Measurements from ENCODE around the gene GSTA3. TPM values are rescaled to one million over a fixed set of nuclear protein-coding genes. Genes with fewer than 3 reads are reported as not detected.

The GSTA3 gene
- total and polyA plus RNA-seq, 2 donors (not counting 3 experiments of a cell fraction or from before 2014, with no cell fraction given), result not detected

DNA sequence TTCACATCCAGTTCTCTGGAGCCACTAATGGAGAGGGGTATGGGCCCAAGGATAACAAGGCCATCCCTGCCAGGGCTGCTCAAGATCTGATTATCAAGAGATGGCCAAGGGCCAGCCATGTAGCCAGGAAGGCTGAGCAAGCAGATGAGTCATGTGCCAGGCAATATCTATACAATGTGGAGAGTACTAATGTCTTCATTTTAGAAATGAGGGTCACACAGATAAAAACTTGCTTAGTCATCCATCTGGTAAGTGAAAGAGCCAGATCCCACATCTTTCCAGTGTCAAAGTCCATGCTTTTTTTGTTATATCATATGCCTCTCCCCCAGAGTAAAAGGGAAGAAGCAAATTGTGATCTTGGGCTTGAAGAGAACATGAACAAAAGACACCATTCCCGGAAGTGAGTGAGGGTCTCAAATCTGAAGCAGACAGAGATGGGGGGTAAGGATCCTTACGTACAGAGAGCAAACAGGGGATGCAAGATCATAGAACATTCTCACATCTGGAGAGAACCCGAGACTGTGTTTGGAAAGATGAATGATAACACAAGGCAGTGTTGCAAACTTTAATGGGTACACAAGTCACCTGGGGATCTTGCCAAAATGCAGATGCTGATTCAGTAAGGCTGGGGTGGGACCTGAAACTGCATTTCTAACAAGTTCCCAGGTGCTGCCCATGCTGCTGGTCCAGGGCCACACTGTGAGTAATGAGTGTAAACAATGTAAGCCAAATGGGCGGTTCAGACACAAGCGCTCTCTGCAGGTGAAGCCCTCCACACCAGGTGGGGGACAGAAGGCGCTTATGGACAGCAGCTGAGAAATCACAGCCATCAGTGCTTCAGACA, 20.0 kb upstream of the GSTA3 start:
- peaks cover 11% of the 10 kb centered on the region for H3K4me1 ChIP-seq (ENCODE audit: control insufficient read depth, extremely low read depth, insufficient read depth, low read length)
- H3K36me3 ChIP-seq (ENCODE audit: control insufficient read depth in 2 of 2, extremely low read depth in 1 of 2, insufficient read depth in 2 of 2, low read length in 2 of 2), result no peaks in the 10 kb centered on the region
- no peaks in the 10 kb centered on the region for H4K20me1 ChIP-seq (replicated peaks; ENCODE audit: control insufficient read depth, extremely low read depth, insufficient read depth, low read length)
- intact Hi-C loops (cut with micrococcal nuclease), result no loop called here
- no peak overlapping the region for H3K4me3 ChIP-seq (replicated peaks in 1 of 3; ENCODE audit: insufficient read depth in 1 of 3, low read depth in 1 of 3, low read length in 3 of 3)
- H3K9ac ChIP-seq (replicated peaks; ENCODE audit: extremely low read depth, insufficient read depth, low read length), result no peak overlapping the region
- peak overlapping the region; percentile 5 for H3K4me2 ChIP-seq (ENCODE audit: insufficient read depth, low read length)
- FAIRE-seq (peak; percentile 92), DNase-seq (ENCODE audit: low read depth, low spot score) (peak; percentile 58)
- dilution Hi-C loops (cut with MboI; ENCODE audit: extremely low pct_ligation_motif_present, low sequenced_read_pairs), result no loop called here
- no peaks in the 10 kb centered on the region for H3K9me3 ChIP-seq (replicated peaks; ENCODE audit: control insufficient read depth, insufficient read depth, low read length)
- H2AFZ ChIP-seq (ENCODE audit: low read depth, low read length), result peak overlapping the region; percentile 30
- no peaks in the 10 kb centered on the region for H3K27me3 ChIP-seq (ENCODE audit: control insufficient read depth in 2 of 2, insufficient read depth in 2 of 2, low read length in 2 of 2)
- H3K79me2 ChIP-seq (ENCODE audit: control insufficient read depth, insufficient read depth, low read length), result no peaks in the 10 kb centered on the region
- H3K27ac ChIP-seq (ENCODE audit: insufficient read depth, low read depth, low read length), result peak overlapping the region; percentile 38
- H3K9me1 ChIP-seq (replicated peaks; ENCODE audit: control insufficient read depth, extremely low read depth, insufficient read depth, low read length), result no peaks in the 10 kb centered on the region
- POLR2A ChIA-PET, result no interaction called here
- TF ChIP-seq, protein P1, sequence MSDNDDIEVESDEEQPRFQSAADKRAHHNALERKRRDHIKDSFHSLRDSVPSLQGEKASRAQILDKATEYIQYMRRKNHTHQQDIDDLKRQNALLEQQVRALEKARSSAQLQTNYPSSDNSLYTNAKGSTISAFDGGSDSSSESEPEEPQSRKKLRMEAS (IDR thresholded peaks at IDR 0.05; ENCODE audit: insufficient read depth, insufficient read length), result no peak
- peak; percentile 94 for TF ChIP-seq GATA2 (IDR thresholded peaks at IDR 0.05; ENCODE audit: insufficient read depth, insufficient read length, low read depth, low read length)
- peak; percentile 44 for TF ChIP-seq POLR2AphosphoS5 (IDR thresholded peaks at IDR 0.05; ENCODE audit: insufficient read depth, low read depth, low read length)
- peak; percentile 53 for TF ChIP-seq JUN (IDR thresholded peaks at IDR 0.05; ENCODE audit: borderline replicate concordance, insufficient read depth, insufficient read length, low read depth)
- TF ChIP-seq EZH2 (IDR thresholded peaks at IDR 0.05; ENCODE audit: borderline replicate concordance, low read depth, low read length, severe bottlenecking), result no peak
- TF ChIP-seq MYC (IDR thresholded peaks at IDR 0.05; ENCODE audit: low read depth, low read length), result no peak
- no peak for TF ChIP-seq POLR2A (IDR thresholded peaks at IDR 0.05; ENCODE audit: low read depth, low read length)
- TF ChIP-seq FOS (IDR thresholded peaks at IDR 0.05; ENCODE audit: borderline replicate concordance, insufficient read depth, low read length), result peak; percentile 91
- TF ChIP-seq CTCF (IDR thresholded peaks at IDR 0.05; ENCODE audit: extremely low read depth in 1 of 2, insufficient read depth in 1 of 2, low read depth in 1 of 2, low read length in 2 of 2), result no peak
- CTCF ChIA-PET, result interaction anchor here (1.0 kb wide), 1 partner anchor 22 kb away, joined by 3 read pairs; no protein-coding TSS in a partner anchor
- no TSS peak for BruUV-seq (replicated peaks)
